SK-N-SH (cell line): ENCODE measurements around the gene TMEM87A.

Source experiments
- CHD2 ChIP-seq: fragments of 150-350 bp; IDR thresholded peaks from 2 replicates; pipeline ENCODE4 v1.6.1; 2018; ENCODE audit warnings: low read length; ENCODE audit not compliant: partially characterized antibody
- ELF1 ChIP-seq: IDR thresholded peaks from 2 replicates; pipeline ENCODE4 v1.4.0; 2012
- EZH2phosphoT487 ChIP-seq: fragments of 200-600 bp; sonication (generic); IDR thresholded peaks from 2 replicates; pipeline ENCODE4 v1.6.1; 2017; ENCODE audit warnings: low read depth, mixed run types, mild to moderate bottlenecking, antibody characterized with exemption, moderate library complexity, borderline replicate concordance
- MAX ChIP-seq: IDR thresholded peaks from 2 replicates; pipeline ENCODE4 v1.4.0; 2012; ENCODE audit warnings: low read depth
- MEF2A ChIP-seq: IDR thresholded peaks from 2 replicates; pipeline ENCODE4 v1.4.0; 2012; ENCODE audit warnings: low read depth, borderline replicate concordance
- MXI1 ChIP-seq: IDR thresholded peaks from 2 replicates; pipeline ENCODE4 v1.6.1; 2012; ENCODE audit warnings: mild to moderate bottlenecking, low read depth, low read length, improper control_type of control experiment
- NFIC ChIP-seq: IDR thresholded peaks from 2 replicates; pipeline ENCODE4 v1.4.0; 2012; ENCODE audit warnings: borderline replicate concordance
- RAD21 ChIP-seq: IDR thresholded peaks from 2 replicates; pipeline ENCODE4 v1.6.1; 2012; ENCODE audit warnings: mild to moderate bottlenecking, low read length
- RFX5 ChIP-seq: IDR thresholded peaks from 2 replicates; pipeline ENCODE4 v1.6.1; 2012; ENCODE audit warnings: mild to moderate bottlenecking, improper control_type of control experiment, low read length
- SIN3A ChIP-seq: IDR thresholded peaks from 2 replicates; pipeline ENCODE4 v1.6.1; 2012; ENCODE audit warnings: low read depth, mild to moderate bottlenecking, low read length, moderate library complexity, borderline replicate concordance
- SMC3 ChIP-seq: IDR thresholded peaks from 2 replicates; pipeline ENCODE4 v1.6.1; 2012; ENCODE audit warnings: low read depth, low read length, improper control_type of control experiment
- TF ChIP-seq, protein P1 (sequence below): fragments of 200-600 bp; sonication (generic); IDR thresholded peaks from 2 replicates; pipeline ENCODE4 v1.6.1; 2017; ENCODE audit warnings: antibody characterized with exemption, mild to moderate bottlenecking, moderate library complexity
- TF ChIP-seq, protein P2 (sequence below): IDR thresholded peaks from 2 replicates; pipeline ENCODE4 v1.6.1; 2012; ENCODE audit warnings: mild to moderate bottlenecking, low read depth, low read length, moderate library complexity
- TF ChIP-seq, protein P3 (sequence below): IDR thresholded peaks from 2 replicates; pipeline ENCODE4 v1.4.0; 2012; ENCODE audit warnings: low read depth, borderline replicate concordance

GRCh38 chr15:42214600-42214999, 58.6 kb downstream of the TMEM87A start:
- TF ChIP-seq, protein P1, sequence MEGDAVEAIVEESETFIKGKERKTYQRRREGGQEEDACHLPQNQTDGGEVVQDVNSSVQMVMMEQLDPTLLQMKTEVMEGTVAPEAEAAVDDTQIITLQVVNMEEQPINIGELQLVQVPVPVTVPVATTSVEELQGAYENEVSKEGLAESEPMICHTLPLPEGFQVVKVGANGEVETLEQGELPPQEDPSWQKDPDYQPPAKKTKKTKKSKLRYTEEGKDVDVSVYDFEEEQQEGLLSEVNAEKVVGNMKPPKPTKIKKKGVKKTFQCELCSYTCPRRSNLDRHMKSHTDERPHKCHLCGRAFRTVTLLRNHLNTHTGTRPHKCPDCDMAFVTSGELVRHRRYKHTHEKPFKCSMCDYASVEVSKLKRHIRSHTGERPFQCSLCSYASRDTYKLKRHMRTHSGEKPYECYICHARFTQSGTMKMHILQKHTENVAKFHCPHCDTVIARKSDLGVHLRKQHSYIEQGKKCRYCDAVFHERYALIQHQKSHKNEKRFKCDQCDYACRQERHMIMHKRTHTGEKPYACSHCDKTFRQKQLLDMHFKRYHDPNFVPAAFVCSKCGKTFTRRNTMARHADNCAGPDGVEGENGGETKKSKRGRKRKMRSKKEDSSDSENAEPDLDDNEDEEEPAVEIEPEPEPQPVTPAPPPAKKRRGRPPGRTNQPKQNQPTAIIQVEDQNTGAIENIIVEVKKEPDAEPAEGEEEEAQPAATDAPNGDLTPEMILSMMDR: no peak
- TF ChIP-seq, protein P2, sequence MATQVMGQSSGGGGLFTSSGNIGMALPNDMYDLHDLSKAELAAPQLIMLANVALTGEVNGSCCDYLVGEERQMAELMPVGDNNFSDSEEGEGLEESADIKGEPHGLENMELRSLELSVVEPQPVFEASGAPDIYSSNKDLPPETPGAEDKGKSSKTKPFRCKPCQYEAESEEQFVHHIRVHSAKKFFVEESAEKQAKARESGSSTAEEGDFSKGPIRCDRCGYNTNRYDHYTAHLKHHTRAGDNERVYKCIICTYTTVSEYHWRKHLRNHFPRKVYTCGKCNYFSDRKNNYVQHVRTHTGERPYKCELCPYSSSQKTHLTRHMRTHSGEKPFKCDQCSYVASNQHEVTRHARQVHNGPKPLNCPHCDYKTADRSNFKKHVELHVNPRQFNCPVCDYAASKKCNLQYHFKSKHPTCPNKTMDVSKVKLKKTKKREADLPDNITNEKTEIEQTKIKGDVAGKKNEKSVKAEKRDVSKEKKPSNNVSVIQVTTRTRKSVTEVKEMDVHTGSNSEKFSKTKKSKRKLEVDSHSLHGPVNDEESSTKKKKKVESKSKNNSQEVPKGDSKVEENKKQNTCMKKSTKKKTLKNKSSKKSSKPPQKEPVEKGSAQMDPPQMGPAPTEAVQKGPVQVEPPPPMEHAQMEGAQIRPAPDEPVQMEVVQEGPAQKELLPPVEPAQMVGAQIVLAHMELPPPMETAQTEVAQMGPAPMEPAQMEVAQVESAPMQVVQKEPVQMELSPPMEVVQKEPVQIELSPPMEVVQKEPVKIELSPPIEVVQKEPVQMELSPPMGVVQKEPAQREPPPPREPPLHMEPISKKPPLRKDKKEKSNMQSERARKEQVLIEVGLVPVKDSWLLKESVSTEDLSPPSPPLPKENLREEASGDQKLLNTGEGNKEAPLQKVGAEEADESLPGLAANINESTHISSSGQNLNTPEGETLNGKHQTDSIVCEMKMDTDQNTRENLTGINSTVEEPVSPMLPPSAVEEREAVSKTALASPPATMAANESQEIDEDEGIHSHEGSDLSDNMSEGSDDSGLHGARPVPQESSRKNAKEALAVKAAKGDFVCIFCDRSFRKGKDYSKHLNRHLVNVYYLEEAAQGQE: no peak
- TF ChIP-seq RAD21 (no peak), SMC3 (no peak), MEF2A (no peak), MXI1 (no peak), SIN3A (no peak), RFX5 (no peak), MAX (no peak), NFIC (no peak), ELF1 (no peak), EZH2phosphoT487 (no peak), CHD2 (no peak)
- TF ChIP-seq, protein P3, sequence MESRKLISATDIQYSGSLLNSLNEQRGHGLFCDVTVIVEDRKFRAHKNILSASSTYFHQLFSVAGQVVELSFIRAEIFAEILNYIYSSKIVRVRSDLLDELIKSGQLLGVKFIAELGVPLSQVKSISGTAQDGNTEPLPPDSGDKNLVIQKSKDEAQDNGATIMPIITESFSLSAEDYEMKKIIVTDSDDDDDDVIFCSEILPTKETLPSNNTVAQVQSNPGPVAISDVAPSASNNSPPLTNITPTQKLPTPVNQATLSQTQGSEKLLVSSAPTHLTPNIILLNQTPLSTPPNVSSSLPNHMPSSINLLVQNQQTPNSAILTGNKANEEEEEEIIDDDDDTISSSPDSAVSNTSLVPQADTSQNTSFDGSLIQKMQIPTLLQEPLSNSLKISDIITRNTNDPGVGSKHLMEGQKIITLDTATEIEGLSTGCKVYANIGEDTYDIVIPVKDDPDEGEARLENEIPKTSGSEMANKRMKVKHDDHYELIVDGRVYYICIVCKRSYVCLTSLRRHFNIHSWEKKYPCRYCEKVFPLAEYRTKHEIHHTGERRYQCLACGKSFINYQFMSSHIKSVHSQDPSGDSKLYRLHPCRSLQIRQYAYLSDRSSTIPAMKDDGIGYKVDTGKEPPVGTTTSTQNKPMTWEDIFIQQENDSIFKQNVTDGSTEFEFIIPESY: no peak
